CD4-positive, alpha-beta T cell treated with Interleukin-1 beta for 1 hour (primary cell): ENCODE results near the gene PPP2R2D.
"Not testable (repeated sequence)": the region's sequence is repeated elsewhere in the genome, so short reads cannot be mapped to it uniquely, and the experiment has no call there.

Experiments
- DNase-seq, 2 donors: peaks; one replicate each; pipeline ENCODE4 v3.0.0-alpha.2; 2020 to 2022

Gene PPP2R2D

DNA sequence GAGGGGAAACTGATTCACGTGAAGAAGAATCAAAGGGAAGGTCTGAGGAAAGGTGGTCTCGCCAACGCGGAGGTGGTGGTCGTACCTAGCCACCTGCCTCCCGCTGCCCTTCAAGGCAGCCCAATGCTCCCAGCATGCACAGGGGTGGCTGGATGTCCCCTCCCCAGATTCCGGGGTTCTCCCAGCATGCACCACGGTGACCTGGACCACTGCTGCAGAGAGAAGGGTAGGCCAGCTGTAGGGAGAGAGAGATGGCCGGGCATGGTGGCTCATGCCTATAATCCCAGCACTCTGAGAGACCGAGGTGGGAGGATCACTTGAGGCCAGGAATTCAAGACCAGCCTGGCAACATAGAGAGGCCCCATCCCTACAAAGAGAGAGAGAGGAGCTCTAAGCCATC, 32.4 kb upstream of the PPP2R2D start:
- DNase-seq: no peak

- DNase-seq: no peak
These were observed 31.5 kb upstream of the PPP2R2D start for GRCh38 chr10:131869344-131869743.

GRCh38 chr10:131870411-131870810, 30.4 kb upstream of the PPP2R2D start:
- DNase-seq: no peak

GRCh38 chr10:131870831-131871672, 29.8 kb upstream of the PPP2R2D start:
- no peak for DNase-seq

DNA sequence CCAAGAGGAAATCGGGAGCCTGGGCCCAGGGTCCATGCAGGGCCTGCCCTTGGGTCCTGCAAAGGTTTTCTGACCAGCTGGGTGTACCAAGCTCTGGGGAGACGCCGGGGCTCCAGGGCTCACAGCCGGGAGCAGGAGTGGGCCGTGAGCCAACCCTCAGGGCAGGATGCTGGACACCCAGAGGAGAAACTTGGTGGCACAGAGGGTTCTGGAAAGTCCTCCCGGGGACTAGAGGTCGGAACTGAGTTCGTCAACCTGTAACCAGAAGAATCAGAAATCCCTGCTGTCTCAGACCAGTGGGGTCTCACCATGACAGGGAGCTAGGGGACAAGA, 29.2 kb upstream of the PPP2R2D start:
- DNase-seq: no peak

DNA sequence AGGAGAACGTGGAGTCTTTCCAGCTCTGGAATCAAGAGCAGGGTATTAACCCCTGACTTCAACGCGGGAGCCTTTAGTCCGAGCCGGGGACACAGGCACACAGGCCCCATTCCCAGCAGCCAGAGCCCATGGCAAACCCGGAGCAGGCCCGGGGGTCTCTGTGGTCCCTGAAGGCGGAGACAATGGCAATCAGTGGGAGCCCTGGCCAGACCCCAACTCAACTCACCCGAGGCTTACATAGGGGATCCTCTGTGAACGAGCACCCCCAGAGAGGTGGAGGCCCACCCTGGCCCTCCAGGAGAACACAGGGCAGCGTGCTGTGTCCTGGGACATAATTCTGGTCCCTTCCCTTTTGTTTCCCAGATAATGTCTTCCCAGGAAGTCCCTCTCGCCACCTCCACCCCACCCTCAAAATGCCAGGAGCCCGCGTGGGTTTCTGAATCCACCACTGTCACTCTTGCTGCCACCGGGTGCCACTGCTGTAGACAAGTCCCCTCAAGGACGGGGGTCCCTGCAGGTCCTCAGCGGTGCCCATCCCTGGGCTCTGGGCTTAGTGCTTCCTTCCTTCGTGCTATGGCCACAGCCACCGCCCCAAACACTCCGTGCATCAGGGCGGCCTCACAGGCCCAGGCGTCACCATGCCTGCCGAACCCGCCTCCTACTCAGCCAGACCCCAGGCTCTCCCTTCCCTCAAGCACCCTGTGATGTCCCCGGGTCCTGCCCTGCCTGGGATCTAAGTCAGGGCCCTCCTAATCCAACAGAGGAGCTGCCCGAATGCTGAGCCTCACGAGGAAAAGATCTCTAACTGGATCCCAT, 28.6 kb upstream of the PPP2R2D start:
- no peak for DNase-seq

- no peak for DNase-seq
These were observed 27.9 kb upstream of the PPP2R2D start for GRCh38 chr10:131872827-131873375.

GRCh38 chr10:131874991-131875451, 25.8 kb upstream of the PPP2R2D start:
- peak; percentile 34 to 61 for DNase-seq

- no peak for DNase-seq
These were observed 25.3 kb upstream of the PPP2R2D start for GRCh38 chr10:131875501-131875900.

DNA sequence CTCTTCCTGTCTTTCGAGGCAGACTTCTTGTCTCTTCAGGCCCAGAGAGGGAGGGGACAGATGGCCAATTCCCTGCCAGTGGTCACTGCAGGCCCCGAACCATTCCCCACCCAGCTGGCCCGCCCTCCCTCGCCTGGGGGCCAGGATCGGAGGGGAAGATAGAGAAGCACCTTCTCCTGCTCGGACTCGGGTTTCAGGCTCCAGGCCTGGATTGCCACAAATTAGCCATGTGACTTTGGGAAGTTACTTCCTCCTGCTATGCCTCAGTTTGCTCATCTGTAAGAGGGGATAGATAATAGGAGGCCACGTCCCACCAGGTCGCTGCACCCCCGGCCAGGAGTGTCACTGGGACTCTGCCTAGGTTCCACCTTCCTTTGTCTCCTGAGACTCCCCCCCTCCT, 24.8 kb upstream of the PPP2R2D start:
- DNase-seq: no peak

GRCh38 chr10:131876508-131876907, 24.3 kb upstream of the PPP2R2D start:
- no peak for DNase-seq

DNA sequence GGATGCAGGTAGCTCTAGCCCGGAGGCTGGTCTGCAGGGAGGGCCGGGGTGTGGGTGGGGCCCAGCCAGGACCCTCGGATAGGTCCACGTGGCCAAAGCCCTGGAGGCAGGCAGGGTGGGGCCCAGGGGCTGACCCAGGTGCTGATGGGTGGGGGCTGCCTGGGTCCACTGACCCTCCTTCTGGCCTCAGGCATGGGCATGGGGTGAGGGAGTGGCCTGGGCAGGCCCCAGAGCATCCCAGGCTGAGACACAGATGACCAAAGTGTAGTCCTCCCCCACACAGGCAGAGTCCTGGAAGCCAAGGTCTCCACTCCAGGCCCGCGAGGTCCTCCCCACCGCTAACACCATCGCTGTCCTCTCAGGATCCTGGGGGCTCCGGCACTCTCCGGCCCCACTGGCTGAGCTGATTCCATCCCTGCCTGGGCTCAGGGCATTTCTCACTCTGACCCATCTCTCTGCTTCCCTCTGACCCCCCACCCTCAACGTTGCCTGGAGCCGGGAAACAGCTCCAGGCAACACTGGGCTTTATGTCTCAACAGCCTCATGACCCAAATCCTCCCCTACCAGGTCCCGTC, 20.7 kb upstream of the PPP2R2D start:
- no peak for DNase-seq

GRCh38 chr10:131881104-131881880, 19.5 kb upstream of the PPP2R2D start:
- no peak for DNase-seq

GRCh38 chr10:131882151-131882550, 18.7 kb upstream of the PPP2R2D start:
- no peak for DNase-seq

- no peak for DNase-seq
These were observed 18.0 kb upstream of the PPP2R2D start for GRCh38 chr10:131882590-131883451.

GRCh38 chr10:131883621-131884393, 17.0 kb upstream of the PPP2R2D start:
- not testable (repeated sequence) for DNase-seq

DNA sequence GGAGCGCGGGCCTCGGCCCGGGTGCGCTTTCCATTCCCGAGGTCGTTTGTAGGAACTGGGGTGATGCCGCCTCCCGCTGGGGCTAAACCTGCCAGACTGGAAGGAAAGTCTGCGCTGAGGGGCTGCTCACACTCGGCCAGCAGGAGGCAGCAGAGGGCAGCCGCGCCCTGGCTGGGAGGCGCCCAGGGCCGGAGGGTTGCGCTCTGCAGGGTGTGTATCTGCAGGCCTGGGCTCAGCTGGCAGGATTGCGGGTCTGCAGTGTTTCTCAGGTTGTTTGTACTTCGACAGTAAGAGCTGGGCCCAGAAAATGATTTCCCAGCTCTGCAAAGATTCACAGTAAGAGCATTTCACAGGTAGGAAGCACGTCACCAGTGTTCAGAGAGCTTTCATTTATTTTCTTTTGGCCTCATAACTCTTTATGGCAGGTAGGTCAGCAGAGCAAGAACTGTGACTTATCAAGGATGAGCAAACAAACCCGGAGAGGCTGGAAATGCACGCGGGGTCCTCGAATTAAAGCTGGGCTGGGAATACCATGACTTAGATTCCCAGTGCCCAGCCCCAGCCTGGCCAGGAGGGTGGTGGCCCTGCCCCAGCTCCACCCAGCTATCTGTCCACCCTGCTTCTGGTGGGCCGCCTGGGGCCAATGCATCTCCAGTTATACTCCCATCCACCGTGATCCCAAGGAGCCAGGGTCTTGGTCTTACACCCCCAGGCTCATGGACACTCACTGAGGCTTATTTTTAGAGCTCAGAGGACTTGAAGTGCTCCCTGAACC, 15.2 kb upstream of the PPP2R2D start:
- peak; percentile 78 to 80 for DNase-seq

GRCh38 chr10:131886237-131886636, 14.6 kb upstream of the PPP2R2D start:
- no peak for DNase-seq

DNA sequence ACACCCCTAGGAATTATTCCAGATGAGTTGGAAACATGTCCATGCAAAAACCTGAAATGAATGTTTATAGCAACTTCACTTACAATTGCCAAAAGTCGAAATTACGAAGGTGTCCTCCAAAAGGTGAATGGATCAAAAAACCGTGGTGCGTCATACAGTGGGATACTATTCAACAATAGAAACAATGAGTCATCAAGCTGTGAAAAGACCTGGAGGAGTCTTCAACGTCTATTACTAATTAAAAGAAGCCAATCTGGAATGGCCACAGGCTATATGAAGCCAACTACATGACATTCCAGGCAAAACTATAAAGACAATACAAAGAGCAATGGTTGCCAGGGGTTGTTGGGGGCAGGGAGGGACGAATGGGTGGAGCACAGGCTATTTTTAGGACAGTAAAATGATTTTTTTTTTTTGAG, 12.6 kb upstream of the PPP2R2D start:
- DNase-seq: no peak

DNA sequence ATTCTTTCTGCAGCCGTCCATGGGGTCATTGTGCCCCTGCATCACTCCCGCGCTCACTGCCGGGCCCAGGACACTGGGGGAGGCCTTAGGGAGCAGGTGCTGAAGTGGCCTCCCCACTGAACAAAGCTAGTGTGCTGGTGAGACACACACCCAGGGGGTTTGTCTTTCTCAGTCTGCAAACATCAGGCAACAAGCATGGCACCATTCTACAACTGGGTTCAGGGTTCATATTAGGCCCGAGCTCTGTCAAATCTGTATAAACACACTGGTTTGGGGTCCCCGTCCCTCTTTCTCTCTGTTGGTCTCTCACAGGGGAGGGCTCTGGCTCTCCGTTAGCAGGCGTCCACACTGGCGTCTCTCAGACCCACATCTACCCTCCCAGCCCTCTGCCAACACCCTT, 11.1 kb upstream of the PPP2R2D start:
- DNase-seq: no peak
